Motor neuron (in vitro differentiated cells): Measurements from ENCODE around the gene IFITM1. TPM values are rescaled to one million over a fixed set of nuclear protein-coding genes. Genes with fewer than 3 reads are reported as not detected.
"Not testable (repeated sequence)": the region's sequence is repeated elsewhere in the genome, so short reads cannot be mapped to it uniquely, and the experiment has no call there.

Experiments
- ATAC-seq, 8 experiments: fragments of 200-7000 bp; cut with Tn5 transposase; replicated peaks in 6 of 8; 2 replicates each; pipeline ENCODE4 v1.8.0; 2021; ENCODE audit warnings: mild to moderate bottlenecking in 8 of 8, moderate library complexity in 8 of 8
- H3K27ac ChIP-seq, 2 donors: fragments of 250-450 bp; sonication (Bioruptor Pico); 2 replicates each; pipeline ENCODE4 v1.9.0; 2021; ENCODE audit warnings: antibody characterized with exemption in 2 of 2, mild to moderate bottlenecking in 2 of 2, moderate library complexity in 1 of 2
- H3K4me1 ChIP-seq, 2 donors: fragments of 250-450 bp; sonication (Bioruptor Pico); replicated peaks in 1 of 2; 2 replicates each; pipeline ENCODE4 v1.6.1; 2021; ENCODE audit warnings: antibody characterized with exemption in 2 of 2, mild to moderate bottlenecking in 2 of 2, moderate library complexity in 1 of 2
- H3K4me3 ChIP-seq, 5 donors: fragments of 250-450 bp; sonication (Bioruptor Pico); 2 replicates each; pipeline ENCODE4 v1.9.0; 2021; ENCODE audit warnings: antibody characterized with exemption in 5 of 5, mild to moderate bottlenecking in 5 of 5, moderate library complexity in 4 of 5
- WGBS, 10 experiments: fragments of 450-650 bp; shearing (Covaris generic); methylation state at CpG; one replicate each; pipeline ENCODE4 v1.0.0; 2022; 5-methylcytosine and 5-hydroxymethylcytosine counted together
- in situ Hi-C, 9 experiments: fragments of 400-800 bp; cut with MboI; loops; one replicate each; pipeline ENCODE4 v1.15.0; 2021; ENCODE audit warnings: low sequenced_read_pairs in 9 of 9, low pct_unique_long_range_greater_than_20kb in 2 of 9; ENCODE audit not compliant: unreplicated experiment in 9 of 9
- total RNA-seq, 8 experiments: library from RNA; unstranded; fragments of 300-600 nt; gene quantifications; 2 replicates each; pipeline versions ENCODE4 v1.2.3 to v1.2.4, GENCODE V29; 2022

IFITM1 gene
- total RNA-seq, 8 experiments from 2014 or later: 0.16 to 1,915 (median 317) TPM; not detected in 3

DNA sequence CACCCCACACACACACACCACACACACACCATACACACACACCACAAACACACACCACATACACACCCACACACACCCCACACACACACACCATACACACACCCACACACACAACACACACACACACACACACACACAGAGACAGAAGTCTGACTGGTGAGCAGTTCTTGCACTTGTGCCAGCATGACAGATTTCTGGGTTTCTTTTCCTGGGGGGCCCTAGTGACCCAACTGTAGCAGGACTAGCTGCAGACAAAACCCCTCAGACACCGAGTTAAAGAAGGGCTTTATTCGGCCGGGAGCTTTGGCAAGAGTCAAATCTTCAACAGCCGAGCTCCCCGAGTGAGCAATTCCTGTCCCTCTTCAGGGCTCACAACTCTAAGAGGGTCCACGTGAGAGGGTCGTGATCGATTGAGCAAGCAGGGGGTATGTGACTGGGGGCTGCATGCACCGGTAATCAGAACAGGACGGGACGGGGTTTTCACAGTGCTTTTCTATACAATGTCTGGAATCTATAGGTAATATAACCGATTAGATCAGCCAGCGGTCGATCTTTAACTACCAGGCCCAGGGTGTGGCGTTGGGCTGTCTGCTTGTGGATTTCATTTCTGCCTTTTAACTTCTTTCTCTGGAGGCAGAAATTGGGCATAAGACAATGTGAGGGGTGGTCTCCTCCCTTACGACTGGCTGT lies 36.3 kb downstream of the IFITM1 start:
- H3K4me1 ChIP-seq: peaks cover 0 to 13% of the 10 kb centered on the region in 2 donors
- WGBS, 10 experiments: 30 to 100% (median 82%) methylated on average over 1 to 8 of the region's 16 CpGs; no CpG with 5 or more reads in 4 of the 10 experiments
- not testable (repeated sequence) for H3K4me3 ChIP-seq, ATAC-seq, H3K27ac ChIP-seq
- in situ Hi-C loops: loop anchor here in 1 of 9 experiments (10.0 kb wide), 1 partner anchor 115 kb away; the partner anchor contains the start of genes PSMD13 and SIRT3

DNA sequence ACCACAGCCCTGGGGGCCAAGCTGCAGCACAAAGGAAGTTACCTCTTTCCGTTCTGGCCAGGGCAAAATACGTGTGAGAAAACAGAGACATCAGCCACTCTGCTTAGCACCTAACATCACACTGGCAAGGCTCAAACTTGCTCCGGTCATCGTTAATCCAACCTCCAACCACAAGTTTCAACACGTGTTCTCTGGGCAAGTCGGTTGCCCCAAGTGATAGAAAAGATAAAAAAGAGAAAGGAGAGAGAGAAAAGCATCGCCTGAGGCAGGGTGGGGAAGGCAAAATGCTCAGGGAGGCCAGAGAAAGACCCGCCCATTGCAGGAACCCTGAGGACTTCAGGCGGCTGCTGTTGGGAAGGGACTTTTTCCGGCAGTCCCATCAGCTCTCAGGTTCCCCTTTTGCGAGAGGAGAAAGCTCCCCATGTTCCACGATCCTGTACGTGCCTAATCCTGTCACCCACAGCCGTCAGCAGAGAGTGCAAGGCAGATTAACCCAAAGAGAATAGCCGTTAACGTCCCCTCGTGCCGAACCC lies 36.9 kb downstream of the IFITM1 start:
- Histone ChIP-seq H3K4me1 (peaks cover 5 to 19% of the 10 kb centered on the region in 2 donors), H3K4me3 (no peak overlapping the region), H3K27ac (no peak overlapping the region)
- peak in 3 of 8 experiments; percentile 18 to 64 (median 59) for ATAC-seq
- in situ Hi-C loops: loop anchor here in 1 of 9 experiments (10.0 kb wide), 1 partner anchor 116 kb away; the partner anchor contains the start of genes PSMD13 and SIRT3
- WGBS, 10 experiments: 0 to 79% (median 64%) methylated on average over 1 to 9 of the region's 18 CpGs; no CpG with 5 or more reads in 4 of the 10 experiments

DNA sequence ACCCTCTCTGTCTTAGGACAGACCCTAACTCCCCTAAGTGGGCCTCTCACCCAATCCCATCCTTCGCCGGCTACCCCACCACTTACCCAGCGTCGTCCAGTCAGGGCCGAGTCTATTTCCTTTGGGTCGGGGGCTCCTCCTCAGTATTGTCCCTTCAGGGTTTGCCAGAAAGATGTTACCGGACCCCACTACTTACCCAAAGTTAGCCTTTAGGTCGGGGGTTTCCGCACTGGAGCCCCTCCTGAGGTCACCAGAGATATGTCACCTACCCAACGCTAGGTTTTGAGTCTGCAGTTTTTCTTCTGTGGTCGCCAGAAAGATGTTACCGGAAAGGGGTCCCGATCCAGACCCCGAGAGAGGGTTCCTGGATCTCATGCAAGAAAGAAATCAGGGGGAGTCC lies 37.6 kb downstream of the IFITM1 start:
- in situ Hi-C loops: loop anchor here in 1 of 9 experiments (10.0 kb wide), 1 partner anchor 117 kb away; the partner anchor contains the start of genes PSMD13 and SIRT3
- no peak overlapping the region for H3K4me3 ChIP-seq
- H3K4me1 ChIP-seq: peaks cover 5 to 20% of the 10 kb centered on the region in 2 donors
- ATAC-seq: no peak
- WGBS, 10 experiments: 67 to 100% (median 88%) methylated on average over 1 to 6 of the region's 14 CpGs; no CpG with 5 or more reads in 6 of the 10 experiments
- H3K27ac ChIP-seq: no peak overlapping the region

DNA sequence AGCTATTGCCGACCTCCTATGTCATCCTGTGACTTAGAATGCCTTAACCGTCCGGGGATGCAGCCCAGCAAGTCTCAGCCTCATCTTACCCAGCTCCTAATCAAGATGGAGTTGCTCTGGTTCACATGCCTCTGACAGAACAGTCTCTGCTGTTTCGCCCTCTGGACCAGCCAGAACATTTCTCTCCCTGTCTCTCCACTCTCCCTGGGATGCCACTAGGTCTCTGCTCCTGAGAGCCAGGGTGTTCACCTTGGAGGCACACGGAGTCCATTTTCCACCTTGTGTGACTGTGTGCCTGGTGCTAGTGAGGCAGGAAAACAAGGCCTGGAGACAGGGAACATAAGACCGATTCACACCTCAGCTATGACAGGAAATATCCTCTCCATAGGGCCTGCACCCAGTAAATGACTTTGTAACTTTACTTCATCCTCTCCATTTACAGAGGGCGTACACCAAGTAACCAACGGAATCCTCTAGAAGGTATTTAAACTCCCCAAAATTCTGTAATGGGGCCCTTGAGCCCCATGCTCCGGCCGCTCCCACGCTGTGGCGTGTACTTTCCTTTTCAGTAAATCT lies 38.7 kb downstream of the IFITM1 start:
- in situ Hi-C loops: loop anchor here in 1 of 9 experiments (10.0 kb wide), 1 partner anchor 118 kb away; the partner anchor contains the start of genes PSMD13 and SIRT3
- peaks cover 5 to 20% of the 10 kb centered on the region in 2 donors for H3K4me1 ChIP-seq
- H3K27ac ChIP-seq: no peak overlapping the region
- no peak for ATAC-seq
- no peak overlapping the region for H3K4me3 ChIP-seq
- 91 to 100% (median 96%) methylated on average over 1 to 11 of the region's 12 CpGs; no CpG with 5 or more reads in 2 of the 10 experiments for WGBS, 10 experiments

DNA sequence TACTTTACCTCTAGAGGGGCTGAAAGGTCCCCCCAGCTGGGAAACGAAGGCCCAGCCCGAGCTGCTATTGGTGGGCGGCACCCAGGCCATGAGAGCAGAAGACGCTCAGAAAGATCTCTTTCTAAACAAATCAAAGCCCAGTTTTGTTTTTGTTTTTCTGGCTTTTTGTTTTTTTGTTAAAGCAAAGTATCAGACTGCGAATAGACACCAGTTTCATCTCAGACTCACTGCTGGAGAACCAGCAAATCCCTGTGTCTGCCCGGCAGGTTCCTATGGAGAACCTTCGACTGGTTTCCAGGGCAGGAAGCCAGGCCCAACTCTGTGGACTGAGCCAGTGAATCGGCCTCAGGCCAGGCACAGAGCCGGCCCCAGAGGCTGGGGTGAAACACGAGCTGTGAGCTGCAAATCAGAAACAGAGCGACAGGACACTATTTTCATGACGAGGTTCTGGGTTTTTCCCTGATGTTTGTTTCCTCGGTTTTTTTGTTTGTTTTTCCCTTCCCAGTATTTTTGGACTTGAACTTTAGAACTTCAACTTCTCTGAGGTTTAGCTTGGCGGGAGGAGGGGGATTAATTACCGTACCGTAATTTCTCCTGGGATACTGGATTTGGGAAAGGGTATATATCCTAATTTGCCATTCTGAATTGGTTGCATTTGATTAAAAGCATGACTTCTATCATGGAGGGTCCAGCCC lies 39.5 kb downstream of the IFITM1 start:
- Histone ChIP-seq H3K4me1 (peaks cover 9 to 27% of the 10 kb centered on the region in 2 donors), H3K27ac (peak overlapping the region in 1 of 2 donors; percentile 27), H3K4me3 (no peak overlapping the region)
- 0 to 85% (median 37%) methylated on average over 1 to 14 of the region's 16 CpGs for WGBS, 10 experiments
- ATAC-seq: peak in 5 of 8 experiments; percentile 11 to 69 (median 29)
- in situ Hi-C loops: loop anchor here in 1 of 9 experiments (10.0 kb wide), 1 partner anchor 119 kb away; the partner anchor contains the start of genes PSMD13 and SIRT3

DNA sequence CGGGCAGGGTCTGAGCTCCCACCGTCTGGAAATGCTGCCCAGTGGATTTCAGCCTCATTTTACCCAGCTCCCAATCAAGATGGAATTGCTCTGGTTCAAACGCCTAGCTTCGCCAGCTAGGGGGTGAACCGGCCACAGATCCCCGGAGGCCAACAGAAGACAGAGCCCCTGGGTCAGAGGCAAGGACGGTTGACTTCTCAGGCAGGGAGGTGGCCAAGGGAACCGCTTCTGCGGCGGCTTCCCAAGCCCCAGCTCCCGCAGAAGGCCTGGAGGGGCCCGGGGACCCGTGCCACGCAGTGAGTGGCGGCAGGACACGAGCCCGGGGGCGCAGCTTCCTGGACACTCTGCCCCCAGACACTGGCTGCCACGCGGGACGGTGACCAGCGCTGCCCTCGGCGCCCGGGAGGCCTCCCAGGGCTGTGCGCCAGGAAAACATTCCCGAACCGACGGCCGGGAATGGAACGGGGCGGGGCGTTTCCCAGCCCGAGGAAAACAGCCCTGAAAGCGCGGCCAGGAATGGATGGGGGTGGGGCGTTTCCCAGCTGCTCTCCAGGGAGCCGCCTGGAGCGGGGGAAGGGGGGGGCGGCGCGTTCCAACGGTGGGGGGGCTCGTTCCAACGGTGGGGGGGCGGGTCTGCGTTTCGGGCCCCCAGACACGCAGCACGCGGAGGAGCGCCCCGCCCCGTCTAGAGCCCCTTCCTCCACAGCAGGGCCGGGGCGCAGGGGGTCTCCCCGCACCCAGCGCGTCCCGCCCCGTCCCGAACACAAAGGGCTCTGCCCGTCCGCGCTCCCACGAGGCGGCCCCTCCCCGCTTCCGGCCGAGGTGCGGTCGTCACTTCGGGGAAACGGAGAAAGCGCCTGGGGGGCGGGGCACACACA lies 42.0 kb downstream of the IFITM1 start:
- 4 to 31% (median 21%) methylated on average over 1 to 12 of the region's 76 CpGs; no CpG with 5 or more reads in 6 of the 10 experiments for WGBS, 10 experiments
- ATAC-seq: peak; percentile 56 to 90 (median 88)
- in situ Hi-C loops: loop anchor here in 1 of 9 experiments (10.0 kb wide), 1 partner anchor 121 kb away; the partner anchor contains the start of genes PSMD13 and SIRT3

DNA sequence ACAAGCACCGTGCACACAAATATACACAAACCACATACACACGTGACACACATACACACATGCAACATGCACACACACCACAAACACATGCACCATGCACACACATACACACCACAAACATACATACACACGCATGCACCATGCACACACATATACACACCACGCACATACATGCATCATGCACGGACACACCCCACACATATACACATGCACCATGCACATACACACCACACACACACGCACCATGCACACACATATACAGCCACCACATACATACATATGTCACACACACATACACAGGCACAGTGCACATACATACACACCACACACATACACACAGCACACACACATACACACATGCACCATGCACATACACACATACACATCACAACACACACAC lies 42.8 kb downstream of the IFITM1 start:
- Histone ChIP-seq H3K4me3 (no peak overlapping the region), H3K4me1 (peaks cover 9 to 32% of the 10 kb centered on the region in 2 donors), H3K27ac (no peak overlapping the region)
- 37 to 100% (median 69%) methylated on average over 1 to 4 of the region's 6 CpGs; no CpG with 5 or more reads in 5 of the 10 experiments for WGBS, 10 experiments
- no peak for ATAC-seq
- in situ Hi-C loops: loop anchor here in 1 of 9 experiments (10.0 kb wide), 1 partner anchor 122 kb away; the partner anchor contains the start of genes PSMD13 and SIRT3

More for the DNA sequence above, 42.0 kb downstream of the IFITM1 start:
- Histone ChIP-seq H3K4me3 (peak overlapping the region; percentile 32 to 42 (median 41)), H3K4me1 (peaks cover 9 to 32% of the 10 kb centered on the region in 2 donors), H3K27ac (peak overlapping the region; percentile 74 to 91)

DNA sequence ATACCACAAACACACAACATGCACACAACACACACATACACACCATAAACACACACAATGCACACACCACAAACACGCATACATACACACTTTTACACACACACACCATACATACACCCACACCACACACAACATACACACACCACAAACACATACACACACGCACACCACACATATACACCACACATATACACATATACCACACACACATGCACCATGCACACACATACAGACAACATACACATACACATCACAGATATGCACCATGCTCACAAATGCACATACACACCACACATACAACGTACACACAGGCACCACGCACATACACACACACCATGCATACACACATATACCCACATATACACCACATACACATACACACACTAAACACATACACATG lies 43.7 kb downstream of the IFITM1 start:
- in situ Hi-C loops: loop anchor here in 1 of 9 experiments (10.0 kb wide), 1 partner anchor 123 kb away; the partner anchor contains the start of genes PSMD13 and SIRT3
- Histone ChIP-seq H3K27ac (no peak overlapping the region), H3K4me3 (no peak overlapping the region), H3K4me1 (peaks cover 9 to 32% of the 10 kb centered on the region in 2 donors)
- ATAC-seq: no peak
- 76 to 100% (median 100%) methylated on average over 1 to 4 of the region's 4 CpGs; no CpG with 5 or more reads in 3 of the 10 experiments for WGBS, 10 experiments

DNA sequence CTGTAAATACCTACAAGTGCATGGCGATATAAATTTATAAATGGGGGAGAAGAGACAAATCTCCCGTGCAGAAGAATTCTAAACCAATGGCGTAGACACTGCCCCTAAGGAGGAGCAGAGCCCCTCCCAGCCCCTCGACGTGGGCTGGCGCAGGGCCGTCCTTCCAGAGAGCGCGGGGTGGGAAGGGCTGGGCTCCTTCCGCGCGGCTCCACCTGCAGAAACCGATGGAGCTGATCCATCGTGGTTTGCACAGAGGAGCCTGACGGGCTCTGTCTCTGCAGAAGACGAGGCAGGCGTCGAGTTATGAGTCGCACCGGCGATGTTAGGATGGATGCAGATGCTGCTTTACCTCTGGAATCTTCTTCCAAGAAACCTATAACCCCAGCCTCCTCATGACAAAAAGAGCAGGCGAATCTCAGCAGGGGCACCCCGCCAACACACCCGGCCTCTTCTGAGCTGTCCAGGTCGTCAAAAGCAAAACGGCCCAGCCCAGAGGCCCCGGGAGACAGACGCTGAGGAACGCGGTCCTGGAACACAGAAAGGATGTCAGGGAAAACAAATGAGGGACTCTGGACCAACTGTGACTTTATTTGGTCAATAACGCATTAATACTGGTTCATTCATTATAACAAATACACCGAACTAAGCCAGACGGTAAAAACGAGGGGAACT lies 44.4 kb downstream of the IFITM1 start:
- H3K4me1 ChIP-seq: peaks cover 9 to 29% of the 10 kb centered on the region in 2 donors
- peak in 1 of 8 experiments; percentile 24 for ATAC-seq
- no peak overlapping the region for H3K4me3 ChIP-seq
- H3K27ac ChIP-seq: no peak overlapping the region
- in situ Hi-C loops: loop anchor here in 1 of 9 experiments (10.0 kb wide), 1 partner anchor 123 kb away; the partner anchor contains the start of genes PSMD13 and SIRT3
- 10 to 76% (median 42%) methylated on average over 1 to 14 of the region's 34 CpGs; no CpG with 5 or more reads in 2 of the 10 experiments for WGBS, 10 experiments

DNA sequence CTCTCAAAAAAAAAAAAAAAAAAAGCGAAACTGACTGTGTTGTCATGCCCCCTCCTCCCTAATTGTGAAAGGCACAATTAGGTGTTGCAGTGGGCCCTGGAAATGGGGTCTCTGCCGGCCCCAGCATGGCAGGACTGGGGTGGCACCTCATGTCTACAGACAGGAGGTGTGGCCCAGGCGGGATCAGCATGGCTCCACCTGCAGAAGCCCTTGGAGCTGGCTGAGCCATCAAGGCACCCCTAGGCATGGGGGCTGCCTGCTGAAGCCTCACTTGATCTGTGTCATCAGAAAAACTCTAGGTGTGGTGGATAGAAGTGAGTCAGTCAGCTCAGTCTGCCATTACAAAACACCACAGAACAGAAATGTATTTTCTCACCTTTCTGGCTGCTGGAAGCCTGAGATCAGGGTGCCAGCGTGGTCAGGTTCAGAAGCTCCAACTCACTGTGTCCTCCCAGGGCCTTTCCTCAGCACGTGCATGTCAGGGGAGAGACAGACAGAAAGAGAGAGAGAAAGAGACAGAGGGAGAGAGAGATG lies 45.4 kb downstream of the IFITM1 start:
- H3K27ac ChIP-seq: no peak overlapping the region
- H3K4me1 ChIP-seq: peaks cover 9 to 20% of the 10 kb centered on the region in 2 donors
- no peak overlapping the region for H3K4me3 ChIP-seq
- in situ Hi-C loops: loop anchor here in 1 of 9 experiments (10.0 kb wide), 1 partner anchor 124 kb away; the partner anchor contains the start of genes PSMD13 and SIRT3
- WGBS, 10 experiments: 20 to 100% (median 43%) methylated on average over 1 to 2 of the region's 5 CpGs; no CpG with 5 or more reads in 1 of the 10 experiments
- ATAC-seq: no peak
